ENCODE measurements around the gene WDR90.
"Not testable (repeated sequence)": the region's sequence is repeated elsewhere in the genome, so short reads cannot be mapped to it uniquely, and the experiment has no call there.

Gene WDR90

DNA sequence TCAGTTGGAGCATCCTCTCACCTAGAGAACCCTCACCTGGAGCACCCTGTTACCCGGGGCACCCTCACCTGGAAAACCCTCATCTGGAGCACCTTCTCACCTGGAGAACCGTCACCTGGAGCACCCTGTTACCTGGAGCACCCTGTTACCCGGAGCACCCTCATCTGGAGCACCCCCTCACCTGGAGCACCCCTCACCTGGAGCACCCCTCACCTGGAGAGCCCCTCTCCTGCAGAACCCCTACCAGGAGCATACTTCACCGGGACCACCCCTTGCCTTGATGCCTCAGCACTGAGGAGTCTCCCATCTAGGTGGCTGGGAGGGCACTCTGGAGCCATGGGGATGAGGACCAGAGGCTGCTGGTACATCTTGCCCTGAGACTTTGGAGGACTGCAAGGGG, 59.8 kb downstream of the WDR90 start:
- no peak for DNase-seq (ENCODE audit: low read depth)

DNA sequence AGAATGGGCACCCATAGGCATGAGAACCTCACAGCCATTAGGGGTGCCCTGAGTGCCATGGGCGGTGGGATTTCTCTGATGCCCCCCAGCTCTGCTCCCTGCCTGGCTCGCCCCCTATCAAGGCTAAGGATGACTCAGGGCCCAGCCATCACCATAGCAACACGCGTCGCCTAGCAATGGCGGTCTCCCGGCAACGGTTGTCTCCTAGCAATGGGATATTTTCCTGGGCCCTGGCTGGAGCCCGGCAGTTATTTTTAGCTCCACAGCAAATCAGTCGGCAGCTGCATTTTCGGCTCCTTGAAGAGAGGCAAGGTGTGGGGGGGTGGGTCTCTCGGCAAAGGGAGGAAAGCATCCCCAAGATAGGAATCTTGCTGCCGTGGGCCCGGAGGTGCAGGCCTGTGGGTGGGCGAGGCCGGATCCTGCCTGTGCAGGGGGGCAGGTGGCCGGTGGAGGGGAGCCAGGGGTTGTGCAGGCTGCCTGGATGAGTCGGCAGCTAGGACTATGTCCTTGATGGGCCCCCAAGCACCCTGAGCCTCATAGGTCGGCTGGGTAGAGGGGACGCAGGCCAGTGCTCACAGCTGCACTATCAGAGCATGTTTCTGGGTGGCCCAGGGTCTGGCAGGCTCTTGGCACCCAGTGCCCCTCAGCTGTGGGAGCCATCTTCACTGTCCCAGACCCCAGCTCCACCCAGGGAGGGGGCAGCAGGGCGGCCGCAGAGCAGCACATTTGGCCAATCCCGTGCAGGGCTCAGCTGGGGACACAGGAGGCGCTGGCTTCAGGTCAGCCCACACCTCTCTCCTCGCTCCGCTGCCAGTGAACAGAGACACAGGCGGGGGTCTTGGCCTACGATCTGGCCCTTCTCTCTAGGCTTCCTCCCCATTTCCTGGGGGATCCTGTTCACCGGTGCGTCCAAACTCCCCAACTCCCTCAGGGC, 60.7 kb downstream of the WDR90 start:
- DNase-seq (ENCODE audit: low read depth), result no peak

DNA sequence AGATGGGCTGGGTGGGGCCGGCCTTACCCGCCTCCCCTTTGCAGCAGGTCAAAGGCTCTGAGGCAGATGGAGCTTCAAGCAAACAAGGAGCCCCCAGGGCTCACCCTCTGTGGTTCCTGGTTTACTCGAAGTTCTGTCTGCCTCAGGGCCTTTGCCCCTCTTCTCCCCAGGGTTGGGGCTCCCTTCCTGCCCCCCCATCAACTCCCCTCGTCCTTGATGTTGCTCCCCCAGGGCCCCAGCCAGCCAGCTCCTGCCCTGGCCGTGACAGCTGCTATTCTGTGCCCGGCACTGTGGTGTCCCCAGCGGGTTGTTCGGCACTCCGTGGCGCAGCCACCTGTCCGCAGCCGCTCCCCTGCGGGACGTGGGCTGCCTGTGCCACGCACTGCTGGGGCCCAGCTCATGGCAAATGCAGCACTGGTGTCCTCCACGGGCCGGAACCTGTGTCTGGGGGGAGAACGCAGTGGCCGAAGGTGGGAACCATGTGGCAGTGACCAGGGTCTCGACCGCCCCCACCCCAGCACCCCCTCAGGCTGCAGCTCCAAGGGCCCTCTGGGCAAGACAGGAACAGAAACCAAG, 61.4 kb downstream of the WDR90 start:
- no peak for DNase-seq (ENCODE audit: low read depth)

DNA sequence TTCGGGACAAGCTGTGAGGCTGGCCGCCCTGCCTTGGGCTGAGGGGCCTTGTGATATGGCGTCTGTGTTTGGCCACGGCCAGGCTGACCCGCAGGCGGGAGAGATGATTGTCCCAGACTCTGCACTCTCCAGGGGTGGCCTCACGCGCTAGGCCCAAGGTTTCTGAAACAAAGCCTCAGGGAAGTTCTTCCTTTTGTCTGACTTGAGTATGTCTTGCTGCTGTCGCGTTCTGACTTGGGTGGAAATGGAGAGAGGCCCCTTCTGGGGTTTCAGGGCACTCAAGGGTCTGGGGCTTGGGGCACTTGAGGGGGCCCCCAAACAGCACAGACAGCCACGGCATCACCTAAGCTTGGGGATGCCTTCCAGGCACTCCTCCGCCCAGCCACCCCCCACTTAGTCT, 61.9 kb downstream of the WDR90 start:
- DNase-seq (ENCODE audit: low read depth), result no peak

DNA sequence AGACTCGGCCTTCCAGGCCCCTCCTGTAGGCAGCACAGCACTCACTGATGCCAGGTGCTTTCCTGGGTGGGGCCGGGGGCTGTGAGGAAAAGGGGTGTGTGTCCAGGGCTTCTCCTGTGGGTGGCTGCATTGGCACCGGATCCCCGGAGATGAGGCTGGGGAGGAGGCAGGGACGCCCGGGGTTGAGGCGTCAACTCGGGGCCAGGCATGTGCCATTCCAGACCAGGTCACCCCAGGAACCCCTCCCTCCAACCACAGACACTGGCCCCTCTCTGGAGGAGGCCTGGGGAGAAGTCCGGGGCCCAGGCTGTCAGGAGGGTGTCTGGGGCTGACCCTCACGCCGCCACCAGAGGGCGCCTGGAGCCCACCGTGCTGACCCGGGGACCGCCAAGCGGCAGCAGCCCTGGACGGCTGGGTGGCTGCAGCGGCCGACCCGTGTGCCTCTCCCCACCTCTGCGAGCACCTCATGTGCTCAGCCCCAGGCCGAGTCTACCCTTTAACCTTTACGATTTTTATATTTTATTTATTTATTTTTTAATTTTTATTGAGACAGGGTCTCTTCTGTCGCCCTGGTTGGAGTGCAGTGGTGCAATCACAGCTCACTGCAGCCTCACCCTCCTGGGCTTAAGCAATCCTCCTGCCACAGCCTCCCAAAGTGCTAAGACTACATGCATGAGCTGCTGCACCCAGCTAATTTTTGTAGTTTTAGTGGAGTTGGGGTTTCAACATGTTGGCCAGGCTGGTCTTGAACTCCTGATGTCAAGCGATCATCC, 62.6 kb downstream of the WDR90 start:
- DNase-seq (ENCODE audit: low read depth), result peak; percentile 74

DNA sequence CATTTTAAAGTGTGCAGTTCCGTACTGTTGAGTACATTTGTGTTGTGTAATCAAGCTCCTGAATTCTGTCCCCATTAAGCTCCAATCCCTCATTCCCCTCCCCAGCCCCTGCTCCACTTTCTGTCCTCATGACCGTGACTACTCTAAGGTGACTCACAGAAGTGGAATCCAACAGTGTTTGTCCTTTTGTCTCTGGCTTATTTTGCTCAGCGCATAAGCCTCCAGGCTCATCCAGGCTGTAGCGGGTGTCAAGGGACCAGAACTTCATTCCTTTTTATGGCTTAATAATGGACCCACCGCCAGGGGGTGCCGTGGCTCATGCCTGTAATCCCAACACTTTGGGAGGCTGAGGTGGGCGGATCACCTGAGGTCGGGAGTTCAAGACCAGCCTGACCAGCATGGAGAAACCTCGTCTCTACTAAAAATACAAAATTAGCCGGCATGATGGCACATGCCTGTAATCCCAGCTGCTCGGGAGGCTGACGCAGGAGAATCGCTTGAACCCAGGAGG, 63.6 kb downstream of the WDR90 start:
- not testable (repeated sequence) for DNase-seq (ENCODE audit: low read depth)

DNA sequence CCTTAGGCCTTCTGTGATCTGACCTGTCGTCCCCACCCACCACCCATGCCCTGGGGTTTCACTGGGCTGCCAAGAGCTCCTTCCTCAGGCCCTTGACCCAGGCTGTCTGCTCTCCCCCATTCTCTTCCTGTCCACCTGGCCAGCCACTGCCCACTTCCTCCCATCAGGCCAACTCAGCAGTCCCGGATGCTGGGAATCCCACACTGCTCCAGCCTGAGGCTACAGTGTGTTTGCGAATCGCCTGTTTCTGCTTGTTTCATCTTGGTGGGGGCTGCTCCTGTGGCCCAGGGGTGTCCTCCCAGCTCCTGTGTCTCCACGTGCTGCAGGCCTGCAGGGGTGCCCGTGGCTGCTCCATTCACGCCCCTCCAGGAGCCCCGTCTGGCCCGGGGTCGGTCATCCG, 64.9 kb downstream of the WDR90 start:
- no peak for DNase-seq (ENCODE audit: low read depth)

DNA sequence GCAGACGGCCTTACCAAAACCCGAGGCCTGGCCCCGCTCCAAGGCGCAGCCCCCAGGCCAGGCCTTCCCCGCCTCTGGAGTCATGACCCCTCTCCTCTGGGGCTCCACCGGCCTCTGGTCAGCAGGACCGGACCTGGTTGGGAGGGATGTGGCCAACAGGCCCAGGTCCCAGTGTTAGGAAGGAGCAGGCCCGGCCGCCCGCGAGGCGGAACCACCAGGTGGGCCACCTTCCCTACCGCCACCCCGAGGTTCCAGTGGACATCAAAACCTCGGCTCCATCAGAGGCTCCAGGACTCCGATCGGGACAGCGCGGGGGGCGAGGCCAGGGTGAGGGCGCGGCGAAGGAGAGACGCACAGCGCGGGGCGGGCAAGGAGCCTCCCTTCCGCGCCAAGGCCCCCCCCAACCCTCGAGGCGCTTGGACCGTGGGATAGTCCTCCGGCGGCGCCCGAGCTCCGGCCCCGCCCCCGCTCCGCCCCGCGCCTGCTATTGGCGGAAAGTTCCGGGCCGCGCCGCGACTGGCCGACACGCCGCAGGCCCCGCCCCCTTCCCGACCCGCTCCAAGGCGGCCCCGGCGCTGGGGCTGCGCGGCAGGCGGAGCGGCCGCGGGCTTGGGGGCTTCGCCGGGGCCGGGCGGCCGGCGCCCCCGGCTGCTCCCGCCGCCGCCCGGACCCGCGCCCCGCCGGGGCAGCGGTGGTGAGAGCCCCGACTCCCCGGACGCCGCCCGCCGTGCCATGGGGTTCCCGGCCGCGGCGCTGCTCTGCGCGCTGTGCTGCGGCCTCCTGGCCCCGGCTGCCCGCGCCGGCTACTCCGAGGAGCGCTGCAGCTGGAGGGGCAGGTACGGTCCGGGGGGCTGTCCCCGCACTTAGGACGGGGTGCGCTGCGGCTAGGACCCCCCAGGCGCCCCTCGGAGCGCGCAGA, 65.7 kb downstream of the WDR90 start, which contains the start of gene METRN:
METRN (plus strand) TSS at position 561 of the 919 bp plus-strand sequence; CDS start at position 733, 172 bp downstream.
- DNase-seq (ENCODE audit: low read depth), result peak; percentile 88

DNA sequence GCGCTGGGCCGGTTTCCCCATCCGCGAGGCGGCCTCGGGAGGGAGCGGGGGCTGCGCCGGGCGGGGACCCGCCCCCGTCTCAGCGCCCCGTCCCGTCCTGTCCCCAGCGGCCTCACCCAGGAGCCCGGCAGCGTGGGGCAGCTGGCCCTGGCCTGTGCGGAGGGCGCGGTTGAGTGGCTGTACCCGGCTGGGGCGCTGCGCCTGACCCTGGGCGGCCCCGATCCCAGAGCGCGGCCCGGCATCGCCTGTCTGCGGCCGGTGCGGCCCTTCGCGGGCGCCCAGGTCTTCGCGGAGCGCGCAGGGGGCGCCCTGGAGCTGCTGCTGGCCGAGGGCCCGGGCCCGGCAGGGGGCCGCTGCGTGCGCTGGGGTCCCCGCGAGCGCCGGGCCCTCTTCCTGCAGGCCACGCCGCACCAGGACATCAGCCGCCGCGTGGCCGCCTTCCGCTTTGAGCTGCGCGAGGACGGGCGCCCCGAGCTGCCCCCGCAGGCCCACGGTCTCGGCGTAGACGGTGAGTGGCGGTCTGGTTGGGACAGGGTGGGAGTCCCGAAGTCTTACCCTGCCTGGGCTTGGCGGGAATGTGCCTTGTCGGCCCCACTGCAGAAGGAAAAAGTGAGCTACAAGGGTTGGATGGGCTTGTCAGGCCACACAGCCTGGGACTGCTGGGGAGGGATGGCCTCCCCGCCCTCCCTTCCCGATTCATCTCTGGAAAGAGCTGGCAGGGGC, 66.5 kb downstream of the WDR90 start:
- no peak for DNase-seq (ENCODE audit: low read depth)

DNA sequence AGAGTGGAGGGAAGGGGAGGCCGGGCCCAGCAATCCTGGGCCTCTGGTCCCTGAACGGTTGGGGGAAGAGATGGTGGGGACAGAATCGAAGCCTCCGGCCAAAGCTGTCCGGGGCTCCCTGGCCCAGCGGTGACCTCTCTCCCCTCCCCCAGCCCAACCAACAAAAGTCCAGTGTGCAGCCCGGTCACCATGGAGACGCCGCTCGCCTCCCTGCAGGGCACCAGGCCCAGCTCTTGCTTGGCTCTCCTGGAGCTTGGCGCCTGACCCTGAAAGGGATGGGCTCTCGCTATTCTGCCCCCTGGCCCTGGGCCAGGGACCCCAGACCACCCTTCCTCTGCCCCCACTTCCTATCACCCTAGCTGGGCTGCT, 67.0 kb downstream of the WDR90 start:
- DNase-seq (ENCODE audit: low read depth), result no peak

DNA sequence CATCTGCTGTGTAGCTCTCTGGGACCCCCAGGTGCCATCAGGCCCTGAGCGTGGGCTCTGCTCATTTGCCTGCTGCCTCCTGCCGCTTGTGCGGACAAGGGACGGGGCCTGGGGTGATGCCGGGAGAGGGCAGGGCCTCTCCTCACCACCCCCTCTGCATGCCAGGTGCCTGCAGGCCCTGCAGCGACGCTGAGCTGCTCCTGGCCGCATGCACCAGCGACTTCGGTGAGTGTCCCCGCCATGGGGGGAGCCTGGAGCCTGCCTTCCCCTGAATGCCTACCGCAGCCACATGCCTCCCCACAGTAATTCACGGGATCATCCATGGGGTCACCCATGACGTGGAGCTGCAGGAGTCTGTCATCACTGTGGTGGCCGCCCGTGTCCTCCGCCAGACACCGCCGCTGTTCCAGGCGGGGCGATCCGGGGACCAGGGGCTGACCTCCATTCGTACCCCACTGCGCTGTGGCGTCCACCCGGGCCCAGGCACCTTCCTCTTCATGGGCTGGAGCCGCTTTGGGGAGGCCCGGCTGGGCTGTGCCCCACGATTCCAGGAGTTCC, 67.7 kb downstream of the WDR90 start:
- DNase-seq (ENCODE audit: low read depth), result no peak

Measured in activated T-cell treated with anti-CD3 and anti-CD28 coated beads for 1 hour (primary cell).